D341Med (cell line): ENCODE measurements around the gene PRSS53.
"Not testable (repeated sequence)": the region's sequence is repeated elsewhere in the genome, so short reads cannot be mapped to it uniquely, and the experiment has no call there.

Experiments
- DNase-seq: peaks from one replicate; pipeline ENCODE4 v3.0.0; 2012; ENCODE audit warnings: low spot score

PRSS53 gene

GRCh38 chr16:31117384-31118222, 28.9 kb upstream of the PRSS53 start, which contains the start of gene KAT8:
TSS of gene KAT8 (plus strand) at chr16:31117664. CDS start at chr16:31117682, 18 bp downstream.
- peak; percentile 96 for DNase-seq

GRCh38 chr16:31114468-31114867, 25.7 kb upstream of the PRSS53 start:
- no peak for DNase-seq

GRCh38 chr16:31113121-31114120, 24.7 kb upstream of the PRSS53 start:
- DNase-seq: no peak

- DNase-seq: no peak
Measured at GRCh38 chr16:31112711-31113110, 24.0 kb upstream of the PRSS53 start.

- DNase-seq: no peak
Measured at GRCh38 chr16:31111881-31112466, 23.2 kb upstream of the PRSS53 start.

- DNase-seq: no peak
Measured at GRCh38 chr16:31110106-31111034, 21.6 kb upstream of the PRSS53 start.

- DNase-seq: no peak
Measured at GRCh38 chr16:31109622-31110021, 20.9 kb upstream of the PRSS53 start.

- no peak for DNase-seq
Measured at GRCh38 chr16:31108794-31109558, 20.2 kb upstream of the PRSS53 start.

- DNase-seq: peak; percentile 92
Measured at GRCh38 chr16:31108035-31108793, 19.5 kb upstream of the PRSS53 start, which contains the start of gene BCKDK. TSS of gene BCKDK (plus strand) at chr16:31108386. CDS start at chr16:31109224, 838 bp downstream.

GRCh38 chr16:31107465-31107867, 18.7 kb upstream of the PRSS53 start:
- DNase-seq: peak; percentile 66

- no peak for DNase-seq
Measured at GRCh38 chr16:31106509-31107464, 18.0 kb upstream of the PRSS53 start.

- peak; percentile 83 for DNase-seq
Measured at GRCh38 chr16:31105677-31106213, 17.0 kb upstream of the PRSS53 start.

- not testable (repeated sequence) for DNase-seq
Measured at GRCh38 chr16:31100876-31101641, 12.3 kb upstream of the PRSS53 start.

- DNase-seq: no peak
Measured at GRCh38 chr16:31099860-31100638, 11.3 kb upstream of the PRSS53 start.

- DNase-seq: peak; percentile 91
Measured at GRCh38 chr16:31094424-31095120, 5.8 kb upstream of the PRSS53 start, which contains the start of gene VKORC1. TSS of gene VKORC1 (minus strand) at chr16:31094797. CDS start at chr16:31094729, 68 bp downstream.

GRCh38 chr16:31094088-31094423, 5.3 kb upstream of the PRSS53 start:
- DNase-seq: peak; percentile 53
